ENCODE data around the gene ARPIN.
A peak's percentile ranks its signal among the peaks of the same experiment; 100 is the strongest.
"Not testable (repeated sequence)": the region's sequence is repeated elsewhere in the genome, so short reads cannot be mapped to it uniquely, and the experiment has no call there.

Gene ARPIN

DNA sequence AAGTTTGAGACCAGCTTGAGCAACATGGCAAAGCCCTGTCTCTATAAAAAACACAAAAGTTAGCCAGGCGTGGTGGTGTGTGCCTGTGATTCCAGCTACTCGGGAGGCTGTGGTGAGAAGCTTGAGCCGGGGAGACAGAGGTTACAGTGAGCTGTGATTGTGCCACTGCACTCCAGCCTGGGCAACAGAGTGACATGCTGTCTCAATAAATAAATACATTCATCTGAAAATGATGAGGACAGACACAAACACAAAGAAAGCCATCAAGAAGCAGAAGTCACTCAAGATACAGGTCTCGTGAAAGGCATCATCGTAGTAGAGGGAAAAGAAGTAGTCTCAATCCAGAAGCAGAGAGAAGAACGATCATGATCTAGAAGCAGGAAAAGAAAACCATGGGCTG is 37.0 kb downstream of the ARPIN start:
- DNase-seq: no peak

GRCh38 chr15:89874926-89875564 is 37.7 kb downstream of the ARPIN start:
- peak; percentile 71 for DNase-seq

DNA sequence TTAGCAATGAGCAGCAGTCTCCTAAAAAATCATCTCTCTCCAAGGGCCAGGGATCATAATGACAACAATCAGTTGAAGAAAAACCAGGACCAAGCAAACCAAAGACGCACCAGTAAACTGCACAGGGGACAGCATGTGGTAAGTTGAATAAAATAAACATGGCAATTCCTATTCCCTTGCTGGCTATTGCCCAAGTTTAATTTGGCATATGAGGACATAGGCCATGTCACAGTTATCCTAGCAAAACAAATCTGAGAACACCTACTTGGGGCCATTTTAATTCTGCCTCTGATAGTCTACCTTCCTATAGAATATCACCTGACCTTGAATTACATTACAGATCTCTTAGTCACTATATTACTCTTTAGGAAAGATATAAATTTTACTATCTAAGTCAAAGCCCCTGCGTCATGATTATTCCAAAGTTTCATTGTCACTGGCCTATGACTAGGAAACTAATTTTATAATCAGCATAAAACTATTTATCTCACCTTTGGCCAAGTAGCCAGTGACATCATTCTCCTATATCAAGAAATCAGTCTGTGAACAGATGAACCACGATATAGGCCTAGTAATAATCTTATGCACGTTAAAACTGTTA is 42.0 kb downstream of the ARPIN start:
- DNase-seq: no peak

DNA sequence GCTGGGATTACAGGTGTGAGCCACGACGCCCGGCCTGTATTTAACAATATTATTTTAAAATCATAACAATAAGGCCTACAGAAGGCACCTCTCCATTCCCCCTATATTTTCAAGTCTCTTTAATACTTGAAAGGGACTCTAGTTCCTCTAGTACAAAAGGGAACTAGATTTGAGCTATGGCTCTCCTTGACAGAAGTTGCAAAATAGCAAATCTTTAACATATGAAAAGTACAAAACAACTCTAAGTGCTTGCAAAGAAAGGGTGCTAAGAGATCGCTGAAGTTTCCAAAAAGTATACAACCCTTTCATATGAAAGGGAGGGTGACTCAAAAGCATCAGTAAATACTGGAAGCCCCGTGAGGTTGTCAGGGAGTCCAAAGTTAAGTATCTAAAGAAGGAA is 42.7 kb downstream of the ARPIN start:
- DNase-seq: no peak

DNA sequence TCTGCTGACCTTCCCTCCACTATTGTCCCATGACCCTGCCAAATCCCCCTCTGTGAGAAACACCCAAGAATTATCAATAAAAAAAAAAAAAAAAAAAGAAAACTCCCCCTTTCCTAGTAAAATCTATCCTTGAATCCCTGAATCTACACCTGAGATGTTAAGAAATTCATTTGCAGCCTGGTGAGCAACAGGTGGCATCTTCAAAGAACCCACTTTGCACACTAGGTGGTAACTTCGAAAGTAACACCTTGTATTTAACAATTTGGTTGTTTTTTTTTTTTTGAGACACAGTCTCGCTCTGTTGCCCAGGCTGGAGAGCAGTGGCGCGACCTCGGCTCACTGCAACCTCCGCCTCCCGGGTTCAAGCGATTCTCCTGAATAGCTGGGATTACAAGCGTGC is 43.3 kb downstream of the ARPIN start:
- DNase-seq: not testable (repeated sequence)

DNA sequence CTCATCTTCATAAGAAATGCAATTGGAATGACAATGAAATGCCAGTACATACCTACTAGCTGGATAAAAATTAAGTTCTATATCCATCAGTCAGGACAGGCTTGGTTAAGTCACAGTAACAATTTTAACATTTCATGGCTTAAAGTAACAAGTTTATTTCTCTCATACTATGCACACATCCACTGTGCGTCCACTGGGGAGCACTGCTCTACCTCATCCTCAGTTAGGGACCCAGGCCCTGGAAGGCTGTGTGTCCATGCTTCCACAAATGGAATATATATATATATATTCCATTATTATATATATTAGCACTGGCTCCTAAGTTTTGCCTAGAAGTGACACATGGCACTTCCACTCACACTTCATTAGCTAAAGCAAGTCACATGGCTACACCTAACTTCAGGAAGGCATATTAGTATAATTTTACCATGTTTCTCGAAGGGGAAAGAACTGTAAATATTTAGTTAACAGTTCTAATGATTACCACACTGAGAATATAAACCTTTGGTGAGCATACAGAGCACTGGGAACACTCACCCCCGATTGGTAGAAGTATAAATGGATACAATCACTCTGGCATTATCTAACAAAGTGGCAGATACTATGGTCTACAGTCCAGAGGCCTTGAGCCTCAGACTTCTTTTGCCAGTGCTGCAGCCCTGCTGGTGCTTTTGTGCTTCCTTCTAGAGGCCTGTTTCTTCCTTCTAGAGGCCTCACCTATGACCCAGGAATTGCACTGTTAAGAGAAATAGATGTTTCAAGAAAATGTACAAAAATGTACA is 47.6 kb downstream of the ARPIN start:
- no peak for DNase-seq

DNA sequence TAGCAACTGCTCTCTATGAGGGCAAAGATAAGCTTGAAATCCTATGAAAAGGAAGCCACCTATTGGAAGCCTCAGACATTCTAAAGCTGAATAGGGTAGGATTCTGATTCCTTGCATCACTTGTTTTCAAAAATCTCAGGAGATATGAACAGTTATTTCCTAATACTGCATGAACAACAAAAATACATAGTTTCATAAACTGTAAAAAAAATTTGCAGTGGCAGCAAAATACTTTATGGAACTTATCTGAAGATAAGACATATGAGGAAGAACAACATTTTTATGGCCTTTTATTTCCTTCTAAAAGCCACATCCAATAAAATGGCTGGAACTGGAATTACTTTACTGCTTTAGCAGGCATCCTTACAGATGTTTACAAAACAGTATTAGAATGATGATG is 48.8 kb downstream of the ARPIN start:
- DNase-seq: no peak

DNA sequence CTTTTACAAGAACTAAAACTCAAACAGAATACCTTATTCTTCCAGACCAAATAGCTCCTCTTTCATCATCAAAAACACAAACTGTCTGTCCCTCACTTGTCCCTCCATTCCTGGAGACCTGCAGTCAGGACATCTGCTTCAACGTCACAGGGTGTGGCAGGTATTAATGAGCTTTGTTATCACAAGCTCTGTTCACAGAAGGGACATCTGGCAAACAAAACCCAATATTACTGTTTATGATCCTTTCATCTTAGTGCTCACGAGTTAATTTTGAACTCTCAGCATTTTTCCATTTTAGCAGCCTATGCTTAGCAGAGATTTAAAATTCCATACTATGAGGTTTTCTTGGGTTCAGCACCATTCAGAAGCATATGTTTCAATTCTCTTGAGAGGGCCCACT is 51.9 kb downstream of the ARPIN start:
- no peak for DNase-seq

DNA sequence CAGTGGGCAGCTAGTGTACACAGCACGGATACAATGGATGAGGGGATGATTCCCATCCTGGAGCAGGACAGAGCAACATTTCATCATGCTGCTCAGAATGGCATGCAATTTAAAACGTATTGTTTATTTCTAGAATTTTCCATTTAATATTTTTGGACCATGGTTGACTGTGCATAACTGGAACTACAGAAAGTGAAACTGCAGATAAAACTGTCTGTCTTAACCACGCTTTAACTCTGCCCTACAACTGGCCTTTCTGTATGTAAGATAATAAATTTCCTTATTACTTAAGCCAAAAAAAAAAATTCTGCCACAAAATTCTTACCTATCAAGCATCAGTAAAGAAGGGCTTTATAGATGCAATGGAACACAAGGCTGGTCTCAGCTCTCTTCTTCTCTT is 52.3 kb downstream of the ARPIN start:
- DNase-seq: no peak

GRCh38 chr15:89858661-89859458 is 53.9 kb downstream of the ARPIN start:
- no peak for DNase-seq

GRCh38 chr15:89857673-89858072 is 55.1 kb downstream of the ARPIN start:
- DNase-seq: no peak

DNA sequence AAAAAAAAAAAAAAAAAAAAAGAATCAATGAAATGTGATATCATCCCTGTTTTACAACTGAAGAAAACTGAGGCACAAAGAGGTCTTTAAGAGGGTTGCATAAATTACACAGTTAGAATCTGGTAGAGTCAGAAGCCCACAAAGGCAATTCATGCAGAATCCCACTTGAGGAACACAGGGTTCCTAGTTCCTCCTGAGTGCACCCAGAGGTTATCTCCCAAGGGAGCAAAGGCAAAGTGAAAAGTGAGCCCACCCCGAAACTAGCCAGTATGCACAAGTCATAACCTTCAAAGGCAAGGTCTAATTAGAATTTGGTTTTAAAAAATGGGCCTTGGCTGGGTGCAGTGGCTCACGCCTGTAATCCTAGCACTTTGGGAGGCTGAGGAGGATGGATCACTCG is 56.8 kb downstream of the ARPIN start:
- DNase-seq: no peak

DNA sequence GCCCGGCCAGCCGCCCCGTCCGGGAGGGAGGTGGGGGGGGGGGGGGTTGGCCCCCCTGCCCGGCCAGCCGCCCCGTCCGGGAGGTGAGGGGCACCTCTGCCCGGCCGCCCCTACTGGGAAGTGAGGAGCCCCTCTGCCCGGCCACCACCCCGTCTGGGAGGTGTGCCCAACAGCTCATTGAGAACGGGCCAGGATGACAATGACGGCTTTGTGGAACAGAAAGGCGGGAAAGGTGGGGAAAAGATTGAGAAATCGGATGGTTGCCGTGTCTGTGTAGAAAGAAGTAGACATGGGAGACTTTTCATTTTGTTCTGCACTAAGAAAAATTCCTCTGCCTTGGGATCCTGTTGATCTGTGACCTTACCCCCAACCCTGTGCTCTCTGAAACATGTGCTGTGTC is 57.9 kb downstream of the ARPIN start:
- DNase-seq: not testable (repeated sequence)

- no peak for DNase-seq
Measured at GRCh38 chr15:89852342-89852995, 60.3 kb downstream of the ARPIN start.

DNA sequence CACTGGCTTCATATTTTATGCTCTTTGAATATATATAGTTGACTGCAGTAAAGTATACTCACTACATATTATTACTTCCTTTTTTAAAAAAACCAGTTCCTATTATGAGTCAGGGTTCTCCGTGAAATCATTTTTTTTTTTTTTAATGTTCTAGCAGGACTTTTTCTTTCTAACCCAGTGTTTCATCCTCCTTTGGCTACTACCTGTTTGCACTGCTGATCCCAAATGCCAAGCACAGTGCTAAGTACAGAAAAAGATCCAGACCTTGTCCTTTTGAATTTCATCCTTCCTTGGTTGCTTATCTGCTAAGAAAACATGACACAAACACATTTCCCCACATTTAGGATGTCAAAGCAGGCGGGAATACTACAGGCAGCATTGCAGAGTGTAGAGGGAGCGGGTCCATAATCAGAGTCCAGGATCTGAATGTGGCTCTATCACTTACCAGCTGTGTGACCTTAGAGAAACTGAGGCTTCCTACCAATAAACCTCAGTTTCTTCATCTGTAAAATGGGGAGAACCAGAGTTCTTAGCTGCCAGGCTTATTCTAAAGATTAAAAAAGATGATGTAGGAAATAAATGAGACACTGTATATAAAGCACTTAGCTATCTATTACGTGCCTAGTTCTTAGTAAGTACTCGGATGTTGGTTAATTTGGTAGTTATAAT is 60.9 kb downstream of the ARPIN start:
- no peak for DNase-seq

- no peak for DNase-seq
Measured at GRCh38 chr15:89848970-89849292, 63.8 kb downstream of the ARPIN start.

DNA sequence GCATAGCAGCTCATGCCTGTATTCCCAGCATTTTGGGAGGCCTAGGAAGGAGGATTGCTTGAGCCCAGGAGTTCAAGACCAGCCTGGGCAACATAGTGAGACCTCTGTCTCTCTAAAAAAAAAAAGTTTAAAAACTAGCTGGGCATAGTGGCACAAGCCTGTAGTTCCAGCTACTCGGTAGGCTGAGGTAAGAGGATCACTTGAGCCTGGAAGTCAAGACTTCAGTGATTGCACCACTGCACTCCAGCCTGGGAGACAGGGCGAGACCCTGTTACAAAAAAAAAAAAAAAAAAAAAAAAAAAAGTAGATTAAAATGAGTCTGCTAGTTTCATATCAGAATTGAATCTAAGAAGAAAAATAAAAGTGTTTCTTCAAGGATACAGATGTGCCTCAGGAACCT is 65.7 kb downstream of the ARPIN start:
- no peak for DNase-seq

DNA sequence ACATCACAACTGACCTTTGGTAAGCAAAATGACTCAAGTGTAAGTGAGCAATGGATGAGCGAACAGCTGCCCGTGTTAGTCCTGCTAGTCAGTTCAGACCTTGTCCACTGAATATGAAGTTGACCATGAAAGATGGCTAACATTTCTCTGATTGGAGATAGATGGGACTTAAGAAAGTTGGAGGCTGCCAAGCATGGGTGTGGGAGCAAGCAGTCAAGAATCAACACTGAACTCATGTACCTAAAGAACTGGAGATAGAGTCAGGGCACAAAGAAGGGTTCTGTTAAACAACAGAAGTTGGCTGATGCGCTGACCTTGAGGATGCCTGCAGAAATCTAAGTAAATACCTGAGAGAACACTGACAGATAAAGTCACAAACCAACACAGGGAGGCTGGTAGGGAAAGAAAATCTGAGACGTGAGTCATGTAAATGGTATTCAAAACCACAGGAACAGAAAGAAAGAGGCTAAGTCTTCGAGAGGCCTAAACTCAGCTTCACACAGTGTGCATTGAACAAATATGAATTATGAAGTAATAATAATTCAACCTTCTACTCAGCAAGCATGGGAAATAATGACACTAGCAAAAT is 67.4 kb downstream of the ARPIN start:
- DNase-seq: peak; percentile 92

All from EL (cell line).